Subcutaneous abdominal adipose tissue (tissue), 5 donors: ENCODE measurements around the gene IFI27L1.
"Not testable (repeated sequence)": the region's sequence is repeated elsewhere in the genome, so short reads cannot be mapped to it uniquely, and the experiment has no call there.

Experiments
- H3K27ac ChIP-seq: one replicate; pipeline ENCODE4 v1.7.0; 2013; ENCODE audit warnings: low read depth, mild to moderate bottlenecking, inconsistent platforms, low read length, moderate library complexity
- H3K27me3 ChIP-seq, 5 donors: one replicate each; pipeline ENCODE4 v1.7.0; 2013; ENCODE audit warnings: low read length in 5 of 5, inconsistent platforms in 1 of 5; ENCODE audit not compliant: control insufficient read depth in 5 of 5, insufficient read depth in 4 of 5
- H3K36me3 ChIP-seq, 5 donors: one replicate each; pipeline ENCODE4 v1.7.0; 2013; ENCODE audit warnings: low read length in 5 of 5; ENCODE audit not compliant: control insufficient read depth in 5 of 5, insufficient read depth in 5 of 5
- H3K4me1 ChIP-seq, 5 donors: one replicate each; pipeline ENCODE4 v1.7.0; 2013; ENCODE audit warnings: low read length in 5 of 5, mild to moderate bottlenecking in 3 of 5, moderate library complexity in 1 of 5; ENCODE audit not compliant: control insufficient read depth in 5 of 5, insufficient read depth in 5 of 5
- H3K4me3 ChIP-seq, 5 donors: one replicate each; pipeline ENCODE4 v1.7.0; 2013; ENCODE audit warnings: low read length in 5 of 5, low read depth in 1 of 5
- H3K9ac ChIP-seq, 5 donors: one replicate each; pipeline ENCODE4 v1.7.0; 2013; ENCODE audit warnings: low read length in 5 of 5, mild to moderate bottlenecking in 4 of 5, moderate library complexity in 3 of 5
- H3K9me3 ChIP-seq, 5 donors: one replicate each; pipeline ENCODE4 v1.7.0; 2013; ENCODE audit warnings: low read length in 5 of 5; ENCODE audit not compliant: control insufficient read depth in 5 of 5
- donor health status: healthy.
- donor health status: healthy.
- donor health status: healthy.
- donor health status: healthy.
- donor health status: healthy.

IFI27L1 gene

GRCh38 chr14:94056579-94057308, 24.4 kb upstream of the IFI27L1 start:
- peaks cover 0 to 49% (median 21%) of the 10 kb centered on the region in 5 donors for H3K4me1 ChIP-seq
- H3K4me3 ChIP-seq: no peak overlapping the region
- H3K36me3 ChIP-seq: peaks cover 34 to 94% (median 92%) of the 10 kb centered on the region in 5 donors
- no peak overlapping the region for H3K27ac ChIP-seq
- no peaks in the 10 kb centered on the region for H3K27me3 ChIP-seq
- H3K9me3 ChIP-seq: no peaks in the 10 kb centered on the region
- H3K9ac ChIP-seq: no peak overlapping the region

GRCh38 chr14:94058128-94058673, 22.9 kb upstream of the IFI27L1 start:
- Histone ChIP-seq H3K4me1 (peaks cover 0 to 41% (median 24%) of the 10 kb centered on the region in 5 donors), H3K9me3 (no peaks in the 10 kb centered on the region), H3K4me3 (no peak overlapping the region), H3K27me3 (no peaks in the 10 kb centered on the region), H3K27ac (no peak overlapping the region), H3K9ac (no peak overlapping the region), H3K36me3 (peaks cover 32 to 90% (median 86%) of the 10 kb centered on the region in 5 donors)

- peaks cover 0 to 41% (median 24%) of the 10 kb centered on the region in 5 donors for H3K4me1 ChIP-seq
- no peak overlapping the region for H3K27ac ChIP-seq
- no peaks in the 10 kb centered on the region for H3K9me3 ChIP-seq
- H3K4me3 ChIP-seq: no peak overlapping the region
- H3K27me3 ChIP-seq: no peaks in the 10 kb centered on the region
- H3K36me3 ChIP-seq: peaks cover 32 to 90% (median 86%) of the 10 kb centered on the region in 5 donors
- H3K9ac ChIP-seq: no peak overlapping the region
Measured at GRCh38 chr14:94058674-94059138, 22.4 kb upstream of the IFI27L1 start.

GRCh38 chr14:94059998-94060397, 21.1 kb upstream of the IFI27L1 start:
- Histone ChIP-seq H3K27ac (no peak overlapping the region), H3K36me3 (peaks cover 32 to 77% (median 73%) of the 10 kb centered on the region in 5 donors), H3K4me3 (no peak overlapping the region), H3K27me3 (no peaks in the 10 kb centered on the region), H3K4me1 (peaks cover 0 to 34% (median 20%) of the 10 kb centered on the region in 5 donors), H3K9ac (no peak overlapping the region), H3K9me3 (no peaks in the 10 kb centered on the region)

GRCh38 chr14:94062344-94062940, 18.7 kb upstream of the IFI27L1 start:
- Histone ChIP-seq H3K36me3 (peaks cover 21 to 52% (median 48%) of the 10 kb centered on the region in 5 donors), H3K4me3 (no peak overlapping the region), H3K27me3 (no peaks in the 10 kb centered on the region), H3K9ac (no peak overlapping the region), H3K27ac (peak overlapping the region; percentile 7), H3K9me3 (no peaks in the 10 kb centered on the region), H3K4me1 (peaks cover 0 to 24% (median 21%) of the 10 kb centered on the region in 5 donors)

GRCh38 chr14:94066089-94066676, 14.9 kb upstream of the IFI27L1 start:
- peaks cover 0 to 13% (median 6%) of the 10 kb centered on the region in 5 donors for H3K4me1 ChIP-seq
- peaks cover 7 to 15% (median 13%) of the 10 kb centered on the region in 5 donors for H3K36me3 ChIP-seq
- H3K4me3 ChIP-seq: no peak overlapping the region
- H3K9me3 ChIP-seq: peaks cover 0 to 3% (median 0%) of the 10 kb centered on the region in 5 donors
- H3K27me3 ChIP-seq: no peaks in the 10 kb centered on the region
- no peak overlapping the region for H3K27ac ChIP-seq
- no peak overlapping the region for H3K9ac ChIP-seq

GRCh38 chr14:94072076-94072475, 9.0 kb upstream of the IFI27L1 start:
- not testable (repeated sequence) for H3K9ac ChIP-seq, H3K27ac ChIP-seq, H3K4me3 ChIP-seq, H3K36me3 ChIP-seq, H3K27me3 ChIP-seq
- H3K4me1 ChIP-seq: peaks cover 0 to 15% (median 9%) of the 10 kb centered on the region in 5 donors
- peaks cover 2 to 17% (median 12%) of the 10 kb centered on the region in 5 donors for H3K9me3 ChIP-seq

- no peaks in the 10 kb centered on the region for H3K27me3 ChIP-seq
- peaks cover 2 to 17% (median 12%) of the 10 kb centered on the region in 5 donors for H3K9me3 ChIP-seq
- H3K9ac ChIP-seq: no peak overlapping the region
- H3K4me1 ChIP-seq: peaks cover 11 to 38% (median 34%) of the 10 kb centered on the region in 5 donors
- H3K27ac ChIP-seq: no peak overlapping the region
- H3K4me3 ChIP-seq: no peak overlapping the region
- peaks cover 12 to 20% (median 15%) of the 10 kb centered on the region in 5 donors for H3K36me3 ChIP-seq
Measured at GRCh38 chr14:94074534-94074933, 6.6 kb upstream of the IFI27L1 start.

GRCh38 chr14:94075008-94075407, 6.1 kb upstream of the IFI27L1 start:
- H3K4me1 ChIP-seq: peaks cover 13 to 43% (median 39%) of the 10 kb centered on the region in 5 donors
- peak overlapping the region in 1 of 5 donors; percentile 10 for H3K4me3 ChIP-seq
- no peak overlapping the region for H3K9ac ChIP-seq
- no peaks in the 10 kb centered on the region for H3K27me3 ChIP-seq
- H3K36me3 ChIP-seq: peaks cover 12 to 20% (median 15%) of the 10 kb centered on the region in 5 donors
- no peak overlapping the region for H3K27ac ChIP-seq
- H3K9me3 ChIP-seq: peaks cover 2 to 14% (median 12%) of the 10 kb centered on the region in 5 donors
